ENCODE results near the gene ENTPD7.

The ENTPD7 gene

GRCh38 chr10:99754670-99755069 is 95.4 kb downstream of the ENTPD7 start:
- DNase-seq, result no peak
